GM12878 (cell line): ENCODE results near the gene WARS2. TPM values are rescaled to one million over a fixed set of nuclear protein-coding genes. Genes with fewer than 3 reads are reported as not detected.

Source experiments
- ATAC-seq: fragments of 200-7000 bp; cut with Tn5 transposase; 3 replicates; pipeline ENCODE4 v1.9.1; 2020; ENCODE audit warnings: mild to moderate bottlenecking, moderate library complexity
- BruUV-seq: library from RNA; stranded (reverse); fragments of 400-500 nt; replicated peaks from 2 replicates; lab custom pipeline; 2021; lab: Mats Ljungman, UMichigan
- CTCF ChIA-PET: fragments of 300-600 bp; sonication (Branson Sonifier 250); formaldehyde crosslinking; extraction: SDS; loops from one replicate; lab custom pipeline; 2021; ENCODE audit warnings: inconsistent platforms; lab: Yijun Ruan, JAX
- POLR2A ChIA-PET: fragments of 350-600 bp; formaldehyde crosslinking; extraction: SDS; loops from one replicate; lab custom pipeline; 2021; ENCODE audit warnings: inconsistent platforms; lab: Charles Lee
- RAD21 ChIA-PET: fragments of 300-600 bp; sonication (Branson Sonifier 250); formaldehyde crosslinking; loops from one replicate; lab custom pipeline; 2023; ENCODE audit warnings: antibody characterized with exemption; ENCODE audit not compliant: unreplicated experiment; lab: Charles Lee
- SMC1A ChIA-PET: fragments of 300-600 bp; sonication (Branson Sonifier 250); formaldehyde crosslinking; loops from one replicate; lab custom pipeline; 2023; ENCODE audit not compliant: unreplicated experiment, uncharacterized antibody; lab: Charles Lee
- DNase-seq: peaks from one replicate; pipeline ENCODE4 v3.0.0-alpha.2; 2011; ENCODE audit warnings: low read depth, low spot score
- FAIRE-seq: peaks from 3 replicates; lab custom pipeline; 2011; peaks lifted over from hg19 to GRCh38; lab: Jason Lieb, UNC
- H2AFZ ChIP-seq: 2 replicates; pipeline ENCODE4 v1.6.0; 2011; ENCODE audit warnings: low read depth, low read length, control low read depth; ENCODE audit not compliant: control insufficient read depth
- H3K27ac ChIP-seq: 2 replicates; pipeline ENCODE4 v1.5.1; 2011; ENCODE audit warnings: control low read depth; ENCODE audit not compliant: control insufficient read depth, insufficient read depth
- H3K27me3 ChIP-seq, 2 experiments: replicated peaks in 1 of 2; 2 replicates each; pipeline versions ENCODE4 v1.6.0 to v1.6.1; 2011; ENCODE audit warnings: low read length in 1 of 2; ENCODE audit not compliant: control insufficient read depth in 2 of 2, insufficient read depth in 2 of 2
- H3K36me3 ChIP-seq, 2 experiments: 2 replicates each; pipeline ENCODE4 v1.5.1; 2011; ENCODE audit warnings: low read length in 1 of 2; ENCODE audit not compliant: control insufficient read depth in 2 of 2, insufficient read depth in 2 of 2
- H3K4me1 ChIP-seq: 2 replicates; pipeline ENCODE4 v1.6.1; 2011; ENCODE audit warnings: mild to moderate bottlenecking, low read length, moderate library complexity, mixed read lengths; ENCODE audit not compliant: control insufficient read depth, insufficient read depth
- H3K4me2 ChIP-seq: 2 replicates; pipeline ENCODE4 v1.6.0; 2011; ENCODE audit warnings: control low read depth; ENCODE audit not compliant: control insufficient read depth, insufficient read depth
- H3K4me3 ChIP-seq: fragments of 200-600 bp; sonication (generic); 2 replicates; pipeline ENCODE4 v1.5.1; 2016
- H3K79me2 ChIP-seq: 2 replicates; pipeline ENCODE4 v1.6.0; 2011; ENCODE audit warnings: low read length; ENCODE audit not compliant: control insufficient read depth, insufficient read depth
- H3K9ac ChIP-seq: 2 replicates; pipeline ENCODE4 v1.8.0; 2011; ENCODE audit warnings: low read length, control low read depth, mixed read lengths; ENCODE audit not compliant: control insufficient read depth, insufficient read depth
- H3K9me3 ChIP-seq: replicated peaks from 3 replicates; pipeline ENCODE4 v1.5.1; 2011; ENCODE audit warnings: mild to moderate bottlenecking, low read length; ENCODE audit not compliant: control insufficient read depth, insufficient read depth
- H4K20me1 ChIP-seq: 2 replicates; pipeline ENCODE4 v1.6.0; 2011; ENCODE audit not compliant: control insufficient read depth, insufficient read depth
- JUNB ChIP-seq: IDR thresholded peaks from 2 replicates; pipeline ENCODE4 v1.6.1; 2016; ENCODE audit warnings: antibody characterized with exemption, mild to moderate bottlenecking
- POLR2AphosphoS2 ChIP-seq: IDR thresholded peaks from 2 replicates; pipeline ENCODE4 v1.6.1; 2011; ENCODE audit warnings: low read depth, mild to moderate bottlenecking, low read length, improper control_type of control experiment, moderate library complexity
- RBBP5 ChIP-seq: fragments of 200-600 bp; sonication (generic); conservative IDR thresholded peaks from 2 replicates; pipeline ENCODE4 v1.6.1; 2016
- TCF7 ChIP-seq: IDR thresholded peaks from 2 replicates; pipeline ENCODE4 v1.6.1; 2014; ENCODE audit warnings: antibody characterized with exemption, borderline replicate concordance
- WRNIP1 ChIP-seq: IDR thresholded peaks from 2 replicates; pipeline ENCODE4 v1.6.1; 2011; ENCODE audit warnings: low read depth, low read length, improper control_type of control experiment, borderline replicate concordance
- YBX1 ChIP-seq: fragments of 450-650 bp; IDR thresholded peaks from 2 replicates; pipeline ENCODE4 v1.6.1; 2016; ENCODE audit warnings: antibody characterized with exemption
- ZBED1 ChIP-seq: IDR thresholded peaks from 2 replicates; pipeline ENCODE4 v1.6.1; 2016; ENCODE audit warnings: borderline replicate concordance
- WGBS: methylation state at CpG from one replicate; pipeline ENCODE4 v1.1.6; 2016; ENCODE audit warnings: low lambda C conversion rate; ENCODE audit not compliant: insufficient replicate concordance, insufficient coverage; ENCODE audit errors: missing lambda C conversion rate; 5-methylcytosine and 5-hydroxymethylcytosine counted together
- in situ Hi-C: fragments of 300-500 bp; cut with MboI; formaldehyde crosslinking; loops from 9 replicates; pipeline ENCODE4 v1.14.3; 2018; ENCODE audit warnings: mixed read lengths
- intact Hi-C: fragments of 100-400 bp; cut with micrococcal nuclease; formaldehyde crosslinking; loops from one replicate; pipeline ENCODE4 v1.14.2; 2022; ENCODE audit not compliant: unreplicated experiment
- polyA plus RNA-seq, 11 experiments: library from polyadenylated mRNA; depleted of rRNA in 4 of 11; unstranded in 6 of 11; stranded (reverse) in 5 of 11; fragments of >200 nt; fragmentation: Nextera tagmentation in 4 of 11; fragmentation: Illumina TruSeq in 1 of 11; extraction: Ambion mirVana in 4 of 11; extraction: Trizol in 1 of 11; gene quantifications; 1 replicate in 1 of 11; 2 replicates in 10 of 11; pipeline versions ENCODE4 v1.2.1 to v1.2.3, GENCODE V29; 2011 to 2016; ENCODE audit warnings: inconsistent platforms in 2 of 11, missing spikeins in 2 of 11, low read depth in 1 of 11
- total RNA-seq, 4 experiments: library from RNA; depleted of rRNA in 3 of 4; stranded (reverse); fragments of >200 nt in 3 of 4; fragmentation: Illumina TruSeq in 1 of 4; extraction: Trizol in 1 of 4; gene quantifications; 2 replicates each; pipeline versions ENCODE4 v1.2.1 to v1.2.3, GENCODE V29; 2013 to 2021
- TF ChIP-seq, protein P1 (sequence below): IDR thresholded peaks from 2 replicates; pipeline ENCODE4 v1.6.1; 2012; ENCODE audit warnings: low read depth, low read length, improper control_type of control experiment
- TF ChIP-seq, protein P2 (sequence below): fragments of 150-350 bp; IDR thresholded peaks from 2 replicates; pipeline ENCODE4 v1.6.1; 2014; ENCODE audit warnings: mild to moderate bottlenecking, low read depth, low read length
- TF ChIP-seq, protein P3 (sequence below), 3 experiments: IDR thresholded peaks in 2 of 3; conservative IDR thresholded peaks in 1 of 3; 2 replicates each; pipeline ENCODE4 v1.5.1; 2011; ENCODE audit warnings: low read depth in 3 of 3, low read length in 3 of 3, mild to moderate bottlenecking in 3 of 3, control low read depth in 2 of 3, moderate library complexity in 2 of 3, inconsistent platforms in 1 of 3, mixed read lengths in 1 of 3; ENCODE audit not compliant: control insufficient read depth in 2 of 3, insufficient read depth in 1 of 3; ENCODE audit errors: extremely low read depth in 1 of 3
- TF ChIP-seq, protein P4 (sequence below): fragments of 450-650 bp; IDR thresholded peaks from 2 replicates; pipeline ENCODE4 v1.6.1; 2016; ENCODE audit warnings: mild to moderate bottlenecking
- TF ChIP-seq, protein P5 (sequence below): fragments of 450-650 bp; IDR thresholded peaks from 2 replicates; pipeline ENCODE4 v1.6.1; 2017; ENCODE audit warnings: mild to moderate bottlenecking, moderate library complexity
- TF ChIP-seq, protein P6 (sequence below): IDR thresholded peaks from 2 replicates; pipeline ENCODE4 v1.6.1; 2011; ENCODE audit warnings: low read depth, mild to moderate bottlenecking, low read length, moderate library complexity, borderline replicate concordance; ENCODE audit errors: extremely low read depth

WARS2 gene
- total and polyA plus RNA-seq, 10 of the 15 experiments (the other 5 are each of a cell fraction or from before 2014, with no cell fraction given) = 5.5 to 22.2 (median 14.4) TPM

DNA sequence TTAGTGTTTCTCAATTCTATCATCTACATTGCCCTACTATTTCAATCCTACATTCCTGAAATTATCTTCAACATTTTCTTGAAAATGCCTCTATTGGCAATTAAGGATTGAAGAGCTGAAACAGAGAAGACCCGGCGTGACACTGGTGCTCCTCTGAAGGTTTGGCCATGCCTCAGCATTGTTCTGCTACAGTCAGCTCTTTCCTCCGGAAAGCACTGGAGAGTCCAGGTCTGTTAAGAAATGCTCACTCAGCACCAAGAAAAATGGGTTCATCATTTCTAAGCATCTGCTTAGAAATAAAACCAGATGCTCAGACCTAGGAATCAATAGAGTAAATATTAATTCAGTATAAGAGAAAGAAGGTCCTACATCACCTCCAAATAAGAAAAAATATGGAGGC is 58.8 kb downstream of the WARS2 start:
- Histone ChIP-seq H3K27ac (no peak overlapping the region), H3K9ac (no peak overlapping the region), H3K4me1 (no peaks in the 10 kb centered on the region), H3K4me2 (no peak overlapping the region), H3K4me3 (no peak overlapping the region), H4K20me1 (no peaks in the 10 kb centered on the region), H3K79me2 (no peaks in the 10 kb centered on the region), H3K27me3 (no peaks in the 10 kb centered on the region), H2AFZ (no peak overlapping the region), H3K9me3 (no peaks in the 10 kb centered on the region), H3K36me3 (no peaks in the 10 kb centered on the region)
- in situ Hi-C loops = no loop called here
- WGBS = 99% methylated on average over 3 of the region's 3 CpGs
- ATAC-seq (no peak), DNase-seq (no peak), FAIRE-seq (no peak)
- CTCF ChIA-PET = interaction anchor here (0.7 to 1.5 kb wide), 4 partner anchors 10 to 291 kb away, joined by 3 to 4 read pairs (median 3); no protein-coding TSS in a partner anchor
- BruUV-seq = no TSS peak
- intact Hi-C loops = no loop called here
- SMC1A ChIA-PET = interaction anchor here (0.6 to 1.9 kb wide), 5 partner anchors 8 to 322 kb away, joined by 3 to 5 read pairs (median 3); partner anchors contain the start of gene WARS2
- POLR2A ChIA-PET = no interaction called here
- RAD21 ChIA-PET = no interaction called here
- TF ChIP-seq JUNB (no peak), YBX1 (no peak), POLR2AphosphoS2 (no peak), WRNIP1 (no peak), TCF7 (no peak), RBBP5 (no peak), ZBED1 (no peak)
- TF ChIP-seq, protein P1, sequence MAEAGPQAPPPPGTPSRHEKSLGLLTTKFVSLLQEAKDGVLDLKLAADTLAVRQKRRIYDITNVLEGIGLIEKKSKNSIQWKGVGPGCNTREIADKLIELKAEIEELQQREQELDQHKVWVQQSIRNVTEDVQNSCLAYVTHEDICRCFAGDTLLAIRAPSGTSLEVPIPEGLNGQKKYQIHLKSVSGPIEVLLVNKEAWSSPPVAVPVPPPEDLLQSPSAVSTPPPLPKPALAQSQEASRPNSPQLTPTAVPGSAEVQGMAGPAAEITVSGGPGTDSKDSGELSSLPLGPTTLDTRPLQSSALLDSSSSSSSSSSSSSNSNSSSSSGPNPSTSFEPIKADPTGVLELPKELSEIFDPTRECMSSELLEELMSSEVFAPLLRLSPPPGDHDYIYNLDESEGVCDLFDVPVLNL = no peak
- TF ChIP-seq, protein P2, sequence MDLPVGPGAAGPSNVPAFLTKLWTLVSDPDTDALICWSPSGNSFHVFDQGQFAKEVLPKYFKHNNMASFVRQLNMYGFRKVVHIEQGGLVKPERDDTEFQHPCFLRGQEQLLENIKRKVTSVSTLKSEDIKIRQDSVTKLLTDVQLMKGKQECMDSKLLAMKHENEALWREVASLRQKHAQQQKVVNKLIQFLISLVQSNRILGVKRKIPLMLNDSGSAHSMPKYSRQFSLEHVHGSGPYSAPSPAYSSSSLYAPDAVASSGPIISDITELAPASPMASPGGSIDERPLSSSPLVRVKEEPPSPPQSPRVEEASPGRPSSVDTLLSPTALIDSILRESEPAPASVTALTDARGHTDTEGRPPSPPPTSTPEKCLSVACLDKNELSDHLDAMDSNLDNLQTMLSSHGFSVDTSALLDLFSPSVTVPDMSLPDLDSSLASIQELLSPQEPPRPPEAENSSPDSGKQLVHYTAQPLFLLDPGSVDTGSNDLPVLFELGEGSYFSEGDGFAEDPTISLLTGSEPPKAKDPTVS = no peak
- TF ChIP-seq, protein P3, sequence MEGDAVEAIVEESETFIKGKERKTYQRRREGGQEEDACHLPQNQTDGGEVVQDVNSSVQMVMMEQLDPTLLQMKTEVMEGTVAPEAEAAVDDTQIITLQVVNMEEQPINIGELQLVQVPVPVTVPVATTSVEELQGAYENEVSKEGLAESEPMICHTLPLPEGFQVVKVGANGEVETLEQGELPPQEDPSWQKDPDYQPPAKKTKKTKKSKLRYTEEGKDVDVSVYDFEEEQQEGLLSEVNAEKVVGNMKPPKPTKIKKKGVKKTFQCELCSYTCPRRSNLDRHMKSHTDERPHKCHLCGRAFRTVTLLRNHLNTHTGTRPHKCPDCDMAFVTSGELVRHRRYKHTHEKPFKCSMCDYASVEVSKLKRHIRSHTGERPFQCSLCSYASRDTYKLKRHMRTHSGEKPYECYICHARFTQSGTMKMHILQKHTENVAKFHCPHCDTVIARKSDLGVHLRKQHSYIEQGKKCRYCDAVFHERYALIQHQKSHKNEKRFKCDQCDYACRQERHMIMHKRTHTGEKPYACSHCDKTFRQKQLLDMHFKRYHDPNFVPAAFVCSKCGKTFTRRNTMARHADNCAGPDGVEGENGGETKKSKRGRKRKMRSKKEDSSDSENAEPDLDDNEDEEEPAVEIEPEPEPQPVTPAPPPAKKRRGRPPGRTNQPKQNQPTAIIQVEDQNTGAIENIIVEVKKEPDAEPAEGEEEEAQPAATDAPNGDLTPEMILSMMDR (IDR thresholded peaks at IDR 0.05 in 2 of 3, conservative IDR thresholded peaks at IDR 0.05 in 1 of 3; ENCODE audit: control insufficient read depth in 2 of 3, extremely low read depth in 1 of 3, insufficient read depth in 1 of 3, low read depth in 3 of 3, low read length in 3 of 3) = no peak
- TF ChIP-seq, protein P4, sequence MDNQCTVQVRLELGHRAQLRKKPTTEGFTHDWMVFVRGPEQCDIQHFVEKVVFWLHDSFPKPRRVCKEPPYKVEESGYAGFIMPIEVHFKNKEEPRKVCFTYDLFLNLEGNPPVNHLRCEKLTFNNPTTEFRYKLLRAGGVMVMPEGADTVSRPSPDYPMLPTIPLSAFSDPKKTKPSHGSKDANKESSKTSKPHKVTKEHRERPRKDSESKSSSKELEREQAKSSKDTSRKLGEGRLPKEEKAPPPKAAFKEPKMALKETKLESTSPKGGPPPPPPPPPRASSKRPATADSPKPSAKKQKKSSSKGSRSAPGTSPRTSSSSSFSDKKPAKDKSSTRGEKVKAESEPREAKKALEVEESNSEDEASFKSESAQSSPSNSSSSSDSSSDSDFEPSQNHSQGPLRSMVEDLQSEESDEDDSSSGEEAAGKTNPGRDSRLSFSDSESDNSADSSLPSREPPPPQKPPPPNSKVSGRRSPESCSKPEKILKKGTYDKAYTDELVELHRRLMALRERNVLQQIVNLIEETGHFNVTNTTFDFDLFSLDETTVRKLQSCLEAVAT = no peak
- TF ChIP-seq, protein P5, sequence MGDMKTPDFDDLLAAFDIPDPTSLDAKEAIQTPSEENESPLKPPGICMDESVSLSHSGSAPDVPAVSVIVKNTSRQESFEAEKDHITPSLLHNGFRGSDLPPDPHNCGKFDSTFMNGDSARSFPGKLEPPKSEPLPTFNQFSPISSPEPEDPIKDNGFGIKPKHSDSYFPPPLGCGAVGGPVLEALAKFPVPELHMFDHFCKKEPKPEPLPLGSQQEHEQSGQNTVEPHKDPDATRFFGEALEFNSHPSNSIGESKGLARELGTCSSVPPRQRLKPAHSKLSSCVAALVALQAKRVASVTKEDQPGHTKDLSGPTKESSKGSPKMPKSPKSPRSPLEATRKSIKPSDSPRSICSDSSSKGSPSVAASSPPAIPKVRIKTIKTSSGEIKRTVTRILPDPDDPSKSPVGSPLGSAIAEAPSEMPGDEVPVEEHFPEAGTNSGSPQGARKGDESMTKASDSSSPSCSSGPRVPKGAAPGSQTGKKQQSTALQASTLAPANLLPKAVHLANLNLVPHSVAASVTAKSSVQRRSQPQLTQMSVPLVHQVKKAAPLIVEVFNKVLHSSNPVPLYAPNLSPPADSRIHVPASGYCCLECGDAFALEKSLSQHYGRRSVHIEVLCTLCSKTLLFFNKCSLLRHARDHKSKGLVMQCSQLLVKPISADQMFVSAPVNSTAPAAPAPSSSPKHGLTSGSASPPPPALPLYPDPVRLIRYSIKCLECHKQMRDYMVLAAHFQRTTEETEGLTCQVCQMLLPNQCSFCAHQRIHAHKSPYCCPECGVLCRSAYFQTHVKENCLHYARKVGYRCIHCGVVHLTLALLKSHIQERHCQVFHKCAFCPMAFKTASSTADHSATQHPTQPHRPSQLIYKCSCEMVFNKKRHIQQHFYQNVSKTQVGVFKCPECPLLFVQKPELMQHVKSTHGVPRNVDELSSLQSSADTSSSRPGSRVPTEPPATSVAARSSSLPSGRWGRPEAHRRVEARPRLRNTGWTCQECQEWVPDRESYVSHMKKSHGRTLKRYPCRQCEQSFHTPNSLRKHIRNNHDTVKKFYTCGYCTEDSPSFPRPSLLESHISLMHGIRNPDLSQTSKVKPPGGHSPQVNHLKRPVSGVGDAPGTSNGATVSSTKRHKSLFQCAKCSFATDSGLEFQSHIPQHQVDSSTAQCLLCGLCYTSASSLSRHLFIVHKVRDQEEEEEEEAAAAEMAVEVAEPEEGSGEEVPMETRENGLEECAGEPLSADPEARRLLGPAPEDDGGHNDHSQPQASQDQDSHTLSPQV = no peak
- TF ChIP-seq, protein P6, sequence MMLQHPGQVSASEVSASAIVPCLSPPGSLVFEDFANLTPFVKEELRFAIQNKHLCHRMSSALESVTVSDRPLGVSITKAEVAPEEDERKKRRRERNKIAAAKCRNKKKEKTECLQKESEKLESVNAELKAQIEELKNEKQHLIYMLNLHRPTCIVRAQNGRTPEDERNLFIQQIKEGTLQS = no peak
